ENCODE measurements around the gene FHOD3. TPM values are rescaled to one million over a fixed set of nuclear protein-coding genes. Genes with fewer than 3 reads are reported as not detected.
A peak's percentile ranks its signal among the peaks of the same experiment; 100 is the strongest.

The FHOD3 gene
- total and polyA plus RNA-seq, 2 experiments from 2014 or later = 2.7 to 8.7 TPM

- peaks cover 11% of the 10 kb centered on the region for H3K4me1 Mint-ChIP-seq
- no peaks in the 10 kb centered on the region for H3K36me3 Mint-ChIP-seq (ENCODE audit: low read depth)
- peak; percentile 95 for ATAC-seq
Observed at GRCh38 chr18:36769611-36770314, 472.2 kb downstream of the FHOD3 start.

GRCh38 chr18:36770315-36770946, 472.9 kb downstream of the FHOD3 start:
- H3K36me3 ChIP-seq (ENCODE audit: insufficient read depth) = no peaks in the 10 kb centered on the region
- Mint-ChIP-seq H3K27me3 (ENCODE audit: insufficient read depth, low read depth, poor library complexity) (peaks cover 5% of the 10 kb centered on the region), H3K27ac (no peak overlapping the region), H3K9me3 (no peaks in the 10 kb centered on the region), H3K4me1 (peaks cover 11% of the 10 kb centered on the region), H3K36me3 (ENCODE audit: low read depth) (no peaks in the 10 kb centered on the region), H3K4me3 (no peak overlapping the region)
- 0 out of 2 replicates have a peak, but pooled peaks cover 6% of the 10 kb centered on the region for H3K4me1 ChIP-seq (ENCODE audit: insufficient read depth)
- H3K27me3 ChIP-seq (ENCODE audit: insufficient read depth) = no peaks in the 10 kb centered on the region
- H3K27ac ChIP-seq (ENCODE audit: low read depth) = no peak overlapping the region
- H3F3A ChIP-seq (replicated peaks; ENCODE audit: low read depth) = no peaks in the 10 kb centered on the region
- no peaks in the 10 kb centered on the region for H4K20me1 ChIP-seq (replicated peaks; ENCODE audit: insufficient read depth)
- no peak overlapping the region for H2AFZ ChIP-seq
- no peaks in the 10 kb centered on the region for H3K9me2 ChIP-seq (ENCODE audit: insufficient read depth)
- ATAC-seq (no peak), DNase-seq (ENCODE audit: low spot score) (no peak)
- no peak overlapping the region for H3K4me3 ChIP-seq
- no peaks in the 10 kb centered on the region for H3K79me2 ChIP-seq (replicated peaks; ENCODE audit: insufficient read depth)
- no peak overlapping the region for H3K4me2 ChIP-seq
- TF ChIP-seq CTCF (conservative IDR thresholded peaks at IDR 0.05; ENCODE audit: low read depth in 2 of 2) (no peak), ETS1 (IDR thresholded peaks at IDR 0.05) (no peak), ZNF114 (CRISPR knock-in tag; IDR thresholded peaks at IDR 0.05) (no peak), ZNF331 (CRISPR knock-in tag; IDR thresholded peaks at IDR 0.05; ENCODE audit: low read depth) (no peak), REST (IDR thresholded peaks at IDR 0.05; ENCODE audit: unreplicated experiment) (no peak), CREB1 (CRISPR knock-in tag; IDR thresholded peaks at IDR 0.05; ENCODE audit: low read depth) (no peak), EZH2phosphoT487 (IDR thresholded peaks at IDR 0.05; ENCODE audit: unreplicated experiment) (no peak), POLR2AphosphoS5 (IDR thresholded peaks at IDR 0.05; ENCODE audit: low read depth) (no peak), JUNB (IDR thresholded peaks at IDR 0.05; ENCODE audit: unreplicated experiment) (no peak), NANOG (IDR thresholded peaks at IDR 0.05; ENCODE audit: borderline replicate concordance) (no peak), EZH2 (IDR thresholded peaks at IDR 0.05; ENCODE audit: low read depth, unreplicated experiment) (no peak), STAT1 (IDR thresholded peaks at IDR 0.05; ENCODE audit: unreplicated experiment) (no peak)

More at GRCh38 chr18:36769611-36770314, 472.2 kb downstream of the FHOD3 start:
- H4K20me1 ChIP-seq (replicated peaks; ENCODE audit: insufficient read depth) = no peaks in the 10 kb centered on the region
- H2AFZ ChIP-seq = no peak overlapping the region
- H3K79me2 ChIP-seq (replicated peaks; ENCODE audit: insufficient read depth) = no peaks in the 10 kb centered on the region
- Mint-ChIP-seq H3K27me3 (ENCODE audit: insufficient read depth, low read depth, poor library complexity) (peaks cover 5% of the 10 kb centered on the region), H3K4me3 (no peak overlapping the region), H3K9me3 (no peaks in the 10 kb centered on the region), H3K27ac (no peak overlapping the region)
- no peaks in the 10 kb centered on the region for H3K27me3 ChIP-seq (ENCODE audit: insufficient read depth)
- TF ChIP-seq CTCF (conservative IDR thresholded peaks at IDR 0.05; ENCODE audit: low read depth in 2 of 2) = peak; percentile 80 to 86
- no peak for TF ChIP-seq EZH2 (IDR thresholded peaks at IDR 0.05; ENCODE audit: low read depth, unreplicated experiment)
- H3K4me2 ChIP-seq = no peak overlapping the region
- no peaks in the 10 kb centered on the region for H3K9me2 ChIP-seq (ENCODE audit: insufficient read depth)
- no peak overlapping the region for H3K27ac ChIP-seq (ENCODE audit: low read depth)
- no peak overlapping the region for H3K4me3 ChIP-seq
- DNase-seq (ENCODE audit: low spot score) = peak; percentile 74
- 0 out of 2 replicates have a peak, but pooled peaks cover 6% of the 10 kb centered on the region for H3K4me1 ChIP-seq (ENCODE audit: insufficient read depth)
- no peaks in the 10 kb centered on the region for H3F3A ChIP-seq (replicated peaks; ENCODE audit: low read depth)
- no peaks in the 10 kb centered on the region for H3K36me3 ChIP-seq (ENCODE audit: insufficient read depth)
